Loucy (cell line): ENCODE measurements around the gene CIITA.

Experiments
- CTCF ChIP-seq: fragments of 200-600 bp; sonication (generic); conservative IDR thresholded peaks from 2 replicates; pipeline ENCODE4 v1.5.1; 2014; ENCODE audit warnings: mild to moderate bottlenecking, antibody characterized with exemption, low read length
- EZH2phosphoT487 ChIP-seq: fragments of 200-600 bp; IDR thresholded peaks from 2 replicates; pipeline ENCODE4 v1.6.1; 2018; ENCODE audit warnings: antibody characterized with exemption, mild to moderate bottlenecking, moderate library complexity, borderline replicate concordance

GRCh38 chr16:10936272-10936984, 59.4 kb downstream of the CIITA start:
- TF ChIP-seq CTCF (no peak), EZH2phosphoT487 (no peak)
